Heart left ventricle (tissue), 13 donors: ENCODE data around the gene CNNM4.

Experiments used
- POLR2A ChIP-seq, 2 donors: fragments of 450-650 bp; IDR thresholded peaks; one replicate each; pipeline ENCODE4 v1.6.1; 2017; ENCODE audit warnings: antibody characterized with exemption in 2 of 2, mild to moderate bottlenecking in 2 of 2, moderate library complexity in 2 of 2
- TF ChIP-seq, protein P1 (sequence below), 12 donors: fragments of 200-600 bp; sonication (generic) in 4 of 12; IDR thresholded peaks; one replicate each; pipeline versions ENCODE4 v1.5.0 to v1.8.0; 2018 to 2022; ENCODE audit warnings: antibody characterized with exemption in 12 of 12, mild to moderate bottlenecking in 5 of 12
- donor health status: ischemic (EF 13 %, LVEDD 7.1; RV severe dilation, severe dysfunction).
- donor health status: DM: no; HTN: yes; CAD: no.
- donor health status: DM: no; HTN: no; CAD: no.
- donor health status: ischemic (EF 25% LVEDD 6.9; RV normal size, moderate dysfunction).
- donor health status: ischemic (EF 25% LVEDD 5.7; RV mildly dilated, moderate dysfunction).
- donor health status: ischemic (EF 35%, LVEDD 5.7; RV mildly dilated, moderate dysfunction).
- donor health status: nonischemic (EF 11% LVEDD 7.7; RV severe dilation, severe dysfunction).
- donor health status: DM: yes; HTN: yes; CAD: no.
- donor health status: PGD.
- donor health status: ischemic (EF 29% LVEDD 5.4; RV normal size, mild dysfunction).
- donor health status: nonischemic (EF 23%, LVEDD 6.1; RV moderate dilation, normal function).

DNA sequence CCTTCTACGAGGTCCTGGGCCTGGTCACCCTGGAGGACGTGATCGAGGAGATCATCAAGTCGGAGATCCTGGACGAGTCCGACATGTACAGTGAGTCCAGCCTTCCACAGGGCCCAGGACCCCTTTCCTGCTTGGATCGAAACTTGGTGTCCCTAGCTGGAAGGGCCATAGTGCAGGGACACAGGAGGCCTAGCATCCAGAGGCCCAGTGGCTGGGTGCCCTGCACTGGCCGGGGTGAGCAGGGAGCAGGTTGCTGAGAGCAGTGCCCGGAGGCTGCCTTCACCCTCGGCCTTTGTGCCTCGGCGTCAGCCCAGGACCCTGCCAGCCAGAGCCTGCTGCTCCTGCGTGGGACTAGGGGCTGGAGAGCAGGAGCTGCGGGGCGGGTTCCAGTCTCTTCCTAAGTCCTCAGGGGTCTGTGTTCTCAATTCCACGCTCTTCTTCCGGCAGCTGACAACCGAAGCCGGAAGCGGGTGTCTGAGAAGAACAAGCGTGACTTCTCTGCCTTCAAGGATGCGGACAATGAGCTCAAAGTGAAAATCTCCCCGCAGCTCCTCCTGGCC is 36.4 kb downstream of the CNNM4 start:
- TF ChIP-seq, protein P1, sequence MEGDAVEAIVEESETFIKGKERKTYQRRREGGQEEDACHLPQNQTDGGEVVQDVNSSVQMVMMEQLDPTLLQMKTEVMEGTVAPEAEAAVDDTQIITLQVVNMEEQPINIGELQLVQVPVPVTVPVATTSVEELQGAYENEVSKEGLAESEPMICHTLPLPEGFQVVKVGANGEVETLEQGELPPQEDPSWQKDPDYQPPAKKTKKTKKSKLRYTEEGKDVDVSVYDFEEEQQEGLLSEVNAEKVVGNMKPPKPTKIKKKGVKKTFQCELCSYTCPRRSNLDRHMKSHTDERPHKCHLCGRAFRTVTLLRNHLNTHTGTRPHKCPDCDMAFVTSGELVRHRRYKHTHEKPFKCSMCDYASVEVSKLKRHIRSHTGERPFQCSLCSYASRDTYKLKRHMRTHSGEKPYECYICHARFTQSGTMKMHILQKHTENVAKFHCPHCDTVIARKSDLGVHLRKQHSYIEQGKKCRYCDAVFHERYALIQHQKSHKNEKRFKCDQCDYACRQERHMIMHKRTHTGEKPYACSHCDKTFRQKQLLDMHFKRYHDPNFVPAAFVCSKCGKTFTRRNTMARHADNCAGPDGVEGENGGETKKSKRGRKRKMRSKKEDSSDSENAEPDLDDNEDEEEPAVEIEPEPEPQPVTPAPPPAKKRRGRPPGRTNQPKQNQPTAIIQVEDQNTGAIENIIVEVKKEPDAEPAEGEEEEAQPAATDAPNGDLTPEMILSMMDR (IDR thresholded peaks at IDR 0.05) = no peak
- no peak for TF ChIP-seq POLR2A (IDR thresholded peaks at IDR 0.05)
